Breast epithelium (tissue), 4 donors: ENCODE data around the gene CCDC74A. TPM values are rescaled to one million over a fixed set of nuclear protein-coding genes. Genes with fewer than 3 reads are reported as not detected.
"Not testable (repeated sequence)": the region's sequence is repeated elsewhere in the genome, so short reads cannot be mapped to it uniquely, and the experiment has no call there.

Experiments used
- DNase-seq, 2 donors: peaks; one replicate each; pipeline ENCODE4 v3.0.0-alpha.2; 2019; ENCODE audit warnings: low spot score in 2 of 2
- H3K27ac ChIP-seq, 2 donors: fragments of 200-600 bp; sonication (generic) in 1 of 2; one replicate each; pipeline ENCODE4 v1.5.1; 2016 to 2019; ENCODE audit warnings: mild to moderate bottlenecking in 1 of 2
- H3K27me3 ChIP-seq, 2 donors: fragments of 200-600 bp; sonication (generic) in 1 of 2; one replicate each; pipeline versions ENCODE4 v1.5.1 to v1.6.0; 2017 to 2019; ENCODE audit warnings: control low read depth in 1 of 2, mild to moderate bottlenecking in 1 of 2
- H3K36me3 ChIP-seq: fragments of 200-600 bp; one replicate; pipeline ENCODE4 v1.5.1; 2019
- H3K4me1 ChIP-seq, 2 donors: fragments of 200-600 bp; sonication (generic); one replicate each; pipeline ENCODE4 v1.5.1; 2016 to 2019; ENCODE audit warnings: control low read depth in 1 of 2
- H3K4me3 ChIP-seq, 3 donors: fragments of 200-600 bp; sonication (generic); 1 replicate in 2 of 3; 2 replicates in 1 of 3; pipeline ENCODE4 v1.5.1; 2016 to 2019; ENCODE audit warnings: mild to moderate bottlenecking in 3 of 3, moderate library complexity in 2 of 3
- H3K9me3 ChIP-seq, 2 donors: fragments of 200-600 bp; sonication (generic) in 1 of 2; one replicate each; pipeline ENCODE4 v1.5.1; 2016 to 2019; ENCODE audit warnings: control low read depth in 1 of 2
- POLR2A ChIP-seq: fragments of 450-650 bp; IDR thresholded peaks from one replicate; pipeline ENCODE4 v1.6.1; 2016; ENCODE audit warnings: antibody characterized with exemption, mild to moderate bottlenecking, moderate library complexity
- POLR2AphosphoS5 ChIP-seq, 3 donors: sonication (generic); formaldehyde crosslinking; IDR thresholded peaks; one replicate each; pipeline ENCODE4 v1.6.1; 2017; ENCODE audit warnings: antibody characterized with exemption in 3 of 3
- intact Hi-C: fragments of 100-400 bp; cut with DNase I; formaldehyde crosslinking; loops from one replicate; pipeline ENCODE4 v1.15.1; 2023; ENCODE audit warnings: low total_unique reads
- total RNA-seq, 3 donors: library from RNA; depleted of rRNA; stranded (reverse); fragments of >200 nt; gene quantifications; one replicate each; pipeline ENCODE4 v1.1.0, GENCODE V29; 2016
- TF ChIP-seq, protein P1 (sequence below), 3 donors: fragments of 450-650 bp; IDR thresholded peaks; one replicate each; pipeline ENCODE4 v1.5.1; 2016 to 2017; ENCODE audit warnings: antibody characterized with exemption in 3 of 3, mild to moderate bottlenecking in 3 of 3, moderate library complexity in 3 of 3

Gene CCDC74A
- total RNA-seq, 3 donors from 2014 or later: 8.2 to 100 (median 61.3) TPM

DNA sequence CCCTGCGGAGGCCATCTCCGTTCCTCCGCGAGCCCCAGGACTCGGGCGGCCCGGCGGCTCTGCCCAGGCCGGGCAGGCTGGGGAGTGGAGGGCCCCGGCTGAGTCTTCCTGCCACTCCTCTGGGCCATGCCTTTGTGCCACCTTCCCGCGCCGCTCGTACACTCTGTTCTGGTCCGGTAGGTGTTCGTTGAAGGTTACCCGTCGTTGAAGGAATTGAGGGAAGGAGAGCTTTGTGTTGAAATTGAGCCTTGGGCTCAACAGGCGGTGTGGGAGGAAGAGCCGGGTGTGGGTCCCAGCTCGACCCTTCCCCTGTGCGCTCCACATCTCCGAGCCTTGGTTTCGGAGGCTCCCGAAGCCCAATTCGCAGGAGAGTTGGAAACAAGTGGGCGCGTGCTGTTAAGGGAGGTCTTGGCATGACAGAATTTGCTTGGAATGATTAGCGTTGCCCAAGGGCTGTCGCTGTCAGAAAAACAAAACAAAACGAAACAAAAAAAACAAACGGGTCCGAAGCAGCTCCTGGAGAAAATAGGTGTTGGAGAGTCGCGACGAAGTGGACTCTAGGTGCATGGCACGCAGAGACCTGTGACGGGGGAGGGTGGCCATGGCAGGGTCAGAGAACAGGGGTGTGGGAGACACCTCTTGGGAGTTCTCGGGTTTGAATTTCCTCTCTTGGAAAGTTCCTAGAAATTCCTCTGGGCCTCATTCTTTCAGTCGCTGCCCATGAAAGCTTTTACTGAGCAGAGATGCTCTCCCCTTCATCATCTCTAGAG, 34.3 kb upstream of the CCDC74A start:
- intact Hi-C loops: no loop called here
- no peaks in the 10 kb centered on the region for H3K27me3 ChIP-seq
- DNase-seq: no peak

DNA sequence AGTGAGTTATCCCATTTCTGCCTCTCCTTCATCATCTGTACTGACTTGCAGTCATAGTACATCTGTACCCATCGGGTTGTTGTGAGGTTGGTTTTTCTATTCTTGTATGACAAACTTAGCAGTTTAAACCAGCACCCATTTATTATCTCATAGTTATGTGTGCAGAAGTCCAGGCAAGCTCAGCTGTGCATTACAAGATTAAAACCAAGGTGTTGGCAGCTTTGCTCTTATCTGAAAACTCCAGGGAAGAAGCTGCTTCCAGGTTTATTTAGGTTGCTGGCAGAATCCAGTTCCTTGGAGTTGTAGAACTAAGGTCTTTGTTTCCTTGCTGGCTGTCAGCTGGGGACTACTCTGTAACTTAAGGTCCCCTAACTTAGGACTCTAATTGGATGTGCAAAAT, 32.2 kb upstream of the CCDC74A start:
- H3K27ac ChIP-seq, H3K9me3 ChIP-seq, DNase-seq, H3K36me3 ChIP-seq, H3K27me3 ChIP-seq, H3K4me1 ChIP-seq, H3K4me3 ChIP-seq, intact Hi-C loops: not testable (repeated sequence)

More for the DNA sequence above, 34.3 kb upstream of the CCDC74A start:
- H3K36me3 ChIP-seq: no peaks in the 10 kb centered on the region
- H3K4me1 ChIP-seq: peaks cover 4 to 7% of the 10 kb centered on the region in 2 donors
- peak overlapping the region; percentile 92 to 95 for H3K27ac ChIP-seq
- peak overlapping the region; percentile 68 to 84 (median 77) for H3K4me3 ChIP-seq
- TF ChIP-seq POLR2AphosphoS5 (IDR thresholded peaks at IDR 0.05) (no peak), POLR2A (no peak)
- TF ChIP-seq, protein P1, sequence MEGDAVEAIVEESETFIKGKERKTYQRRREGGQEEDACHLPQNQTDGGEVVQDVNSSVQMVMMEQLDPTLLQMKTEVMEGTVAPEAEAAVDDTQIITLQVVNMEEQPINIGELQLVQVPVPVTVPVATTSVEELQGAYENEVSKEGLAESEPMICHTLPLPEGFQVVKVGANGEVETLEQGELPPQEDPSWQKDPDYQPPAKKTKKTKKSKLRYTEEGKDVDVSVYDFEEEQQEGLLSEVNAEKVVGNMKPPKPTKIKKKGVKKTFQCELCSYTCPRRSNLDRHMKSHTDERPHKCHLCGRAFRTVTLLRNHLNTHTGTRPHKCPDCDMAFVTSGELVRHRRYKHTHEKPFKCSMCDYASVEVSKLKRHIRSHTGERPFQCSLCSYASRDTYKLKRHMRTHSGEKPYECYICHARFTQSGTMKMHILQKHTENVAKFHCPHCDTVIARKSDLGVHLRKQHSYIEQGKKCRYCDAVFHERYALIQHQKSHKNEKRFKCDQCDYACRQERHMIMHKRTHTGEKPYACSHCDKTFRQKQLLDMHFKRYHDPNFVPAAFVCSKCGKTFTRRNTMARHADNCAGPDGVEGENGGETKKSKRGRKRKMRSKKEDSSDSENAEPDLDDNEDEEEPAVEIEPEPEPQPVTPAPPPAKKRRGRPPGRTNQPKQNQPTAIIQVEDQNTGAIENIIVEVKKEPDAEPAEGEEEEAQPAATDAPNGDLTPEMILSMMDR (IDR thresholded peaks at IDR 0.05): no peak
- H3K9me3 ChIP-seq: no peaks in the 10 kb centered on the region

DNA sequence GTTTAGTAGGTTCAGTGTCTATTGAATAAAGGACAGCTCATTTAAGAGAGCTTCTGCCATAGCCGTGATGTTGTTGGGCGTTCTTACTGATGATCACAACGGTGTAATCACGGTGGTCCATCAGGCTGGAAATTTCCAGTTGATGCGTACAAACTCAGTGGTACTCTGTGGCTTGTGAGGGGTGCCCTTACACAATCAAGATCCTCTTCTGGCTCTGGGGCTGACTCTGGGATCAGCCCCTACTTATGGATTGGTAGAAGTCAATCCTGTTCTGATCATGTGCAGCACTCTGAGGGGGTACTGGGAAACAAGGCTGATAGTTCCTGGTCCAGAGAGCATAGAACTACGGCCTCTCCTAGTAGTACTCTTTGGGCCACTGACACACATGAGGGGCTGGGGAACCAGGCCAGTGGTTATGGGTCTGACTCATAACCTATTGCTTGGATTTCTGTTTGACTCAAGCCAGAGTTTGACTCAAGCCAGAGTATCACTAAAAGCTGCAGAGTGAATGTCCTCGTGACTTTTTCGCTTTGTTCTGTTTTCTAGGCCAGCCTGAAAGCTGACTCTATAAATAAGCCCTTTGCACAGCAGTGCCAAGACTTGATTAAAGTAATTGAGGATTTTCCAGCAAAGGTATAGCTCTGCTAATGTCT, 29.2 kb upstream of the CCDC74A start:
- intact Hi-C loops, DNase-seq, H3K36me3 ChIP-seq, H3K4me1 ChIP-seq, H3K4me3 ChIP-seq, H3K27ac ChIP-seq, H3K27me3 ChIP-seq, H3K9me3 ChIP-seq: not testable (repeated sequence)

DNA sequence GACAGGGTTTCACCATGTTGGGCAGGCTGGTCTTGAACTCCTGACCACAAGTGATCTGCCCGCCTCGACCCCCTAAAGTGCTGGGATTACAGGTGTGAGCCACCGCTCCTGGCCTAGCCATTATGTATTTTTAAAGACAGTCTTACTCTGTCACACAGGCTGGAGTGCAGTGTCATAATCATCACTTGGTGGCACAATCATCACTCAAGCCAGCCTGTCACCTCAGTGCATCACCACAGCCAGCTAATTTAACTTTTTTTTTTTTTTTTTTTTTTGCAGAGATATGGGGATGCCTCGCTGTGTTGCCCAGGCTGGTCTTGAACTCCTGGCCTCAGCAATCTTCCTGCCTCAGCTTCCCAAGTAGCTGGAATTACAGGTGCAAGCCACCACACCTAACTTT, 24.1 kb upstream of the CCDC74A start:
- intact Hi-C loops, H3K27me3 ChIP-seq, DNase-seq, H3K9me3 ChIP-seq, H3K27ac ChIP-seq, H3K36me3 ChIP-seq, H3K4me3 ChIP-seq, H3K4me1 ChIP-seq: not testable (repeated sequence)

DNA sequence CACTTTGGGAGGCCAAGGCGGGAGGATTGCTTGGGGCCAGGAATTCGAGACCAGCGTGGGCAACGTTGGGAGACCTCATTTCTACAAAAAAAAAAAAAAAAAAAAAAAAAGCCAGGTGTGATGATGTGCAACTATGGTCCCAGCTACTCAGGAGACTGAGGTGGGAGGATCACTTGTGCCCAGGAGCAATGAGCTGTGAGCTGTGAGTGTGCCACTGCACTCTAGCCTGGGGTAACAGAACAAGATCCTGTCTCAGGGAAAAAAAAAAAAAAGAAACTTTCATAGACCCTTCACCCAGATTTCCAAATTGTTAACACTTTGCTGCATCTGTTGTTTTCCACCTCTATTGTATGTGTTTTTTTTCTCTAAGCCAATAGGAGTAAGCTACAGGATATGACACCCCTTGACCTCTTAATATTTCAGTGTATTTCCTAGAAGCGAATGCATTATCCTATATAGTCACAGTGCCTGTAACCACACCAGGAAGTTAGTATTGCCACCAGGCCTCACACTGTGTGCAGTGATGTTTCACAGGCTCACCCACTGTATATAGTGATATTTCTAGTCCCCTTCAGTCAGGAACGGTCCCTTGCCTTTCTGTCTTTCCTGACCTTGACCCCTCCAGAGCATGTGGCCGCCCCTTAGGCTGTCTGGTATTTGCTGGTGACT, 23.5 kb upstream of the CCDC74A start:
- H3K36me3 ChIP-seq, H3K4me3 ChIP-seq, H3K27ac ChIP-seq, H3K4me1 ChIP-seq, H3K27me3 ChIP-seq, H3K9me3 ChIP-seq, intact Hi-C loops, DNase-seq: not testable (repeated sequence)

DNA sequence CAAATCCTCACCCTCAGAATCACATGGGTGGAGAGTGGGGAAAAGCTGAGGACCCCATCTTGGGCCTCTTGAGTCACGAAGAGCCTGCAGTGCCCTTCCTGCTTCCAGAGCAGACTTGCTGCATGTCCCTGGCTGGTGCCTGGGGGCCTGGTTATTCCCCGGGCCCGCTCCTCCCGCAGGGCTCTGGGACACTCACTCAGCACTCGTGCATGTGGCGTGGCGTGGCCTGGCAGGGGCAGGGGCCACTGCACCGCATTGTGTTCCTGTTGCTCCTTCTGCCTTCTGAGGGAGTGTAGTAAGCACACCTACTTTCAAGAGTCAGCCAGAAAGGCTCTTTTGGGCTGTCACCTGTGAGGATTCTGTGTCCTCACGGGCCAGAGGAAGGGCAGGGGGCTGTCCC, 18.1 kb upstream of the CCDC74A start:
- no peak overlapping the region for H3K27ac ChIP-seq

DNA sequence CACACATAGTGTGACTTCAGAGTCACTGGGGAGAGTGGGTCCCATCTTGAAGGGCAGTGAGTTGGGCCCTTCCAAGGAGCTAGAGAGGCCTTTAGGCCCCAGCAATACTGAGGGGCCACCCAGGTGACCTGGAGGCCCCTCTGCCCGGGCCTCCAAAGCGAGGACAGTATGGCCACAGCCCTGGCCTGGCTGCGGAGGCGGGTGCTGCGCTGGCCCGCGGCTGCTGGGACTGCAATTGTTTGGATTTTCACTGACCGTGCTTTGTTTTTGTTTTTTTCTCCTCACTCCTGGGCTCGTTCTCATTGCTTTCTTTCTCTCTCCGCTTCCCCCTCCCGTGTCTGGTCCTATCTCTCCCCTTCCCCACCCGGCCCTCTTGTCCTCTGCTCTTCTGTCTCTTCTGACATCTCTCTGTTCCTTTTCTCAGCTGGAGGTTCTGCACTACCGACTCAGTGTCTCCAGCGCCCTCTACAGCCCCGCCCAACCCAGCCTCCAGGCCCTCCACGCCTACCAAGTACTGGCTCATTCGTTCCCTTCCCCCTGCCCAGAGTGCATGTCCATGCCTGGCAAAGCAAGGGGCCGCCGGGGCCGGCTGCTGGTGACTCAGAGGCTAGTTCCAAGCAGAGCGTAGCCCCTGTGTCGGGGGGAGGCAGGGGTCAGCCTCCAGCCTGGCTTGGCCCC, 16.3 kb upstream of the CCDC74A start:
- intact Hi-C loops, H3K27me3 ChIP-seq, H3K27ac ChIP-seq, DNase-seq, H3K9me3 ChIP-seq, H3K36me3 ChIP-seq, H3K4me1 ChIP-seq, H3K4me3 ChIP-seq: not testable (repeated sequence)

More for the DNA sequence above, 18.1 kb upstream of the CCDC74A start:
- no peak for DNase-seq
- intact Hi-C loops: no loop called here
- no peaks in the 10 kb centered on the region for H3K36me3 ChIP-seq
- H3K4me1 ChIP-seq: no peaks in the 10 kb centered on the region
- H3K4me3 ChIP-seq: no peak overlapping the region
- TF ChIP-seq POLR2AphosphoS5 (IDR thresholded peaks at IDR 0.05) (no peak), POLR2A (no peak)
- TF ChIP-seq, protein P1 (IDR thresholded peaks at IDR 0.05): no peak
- no peaks in the 10 kb centered on the region for H3K9me3 ChIP-seq
- no peaks in the 10 kb centered on the region for H3K27me3 ChIP-seq

DNA sequence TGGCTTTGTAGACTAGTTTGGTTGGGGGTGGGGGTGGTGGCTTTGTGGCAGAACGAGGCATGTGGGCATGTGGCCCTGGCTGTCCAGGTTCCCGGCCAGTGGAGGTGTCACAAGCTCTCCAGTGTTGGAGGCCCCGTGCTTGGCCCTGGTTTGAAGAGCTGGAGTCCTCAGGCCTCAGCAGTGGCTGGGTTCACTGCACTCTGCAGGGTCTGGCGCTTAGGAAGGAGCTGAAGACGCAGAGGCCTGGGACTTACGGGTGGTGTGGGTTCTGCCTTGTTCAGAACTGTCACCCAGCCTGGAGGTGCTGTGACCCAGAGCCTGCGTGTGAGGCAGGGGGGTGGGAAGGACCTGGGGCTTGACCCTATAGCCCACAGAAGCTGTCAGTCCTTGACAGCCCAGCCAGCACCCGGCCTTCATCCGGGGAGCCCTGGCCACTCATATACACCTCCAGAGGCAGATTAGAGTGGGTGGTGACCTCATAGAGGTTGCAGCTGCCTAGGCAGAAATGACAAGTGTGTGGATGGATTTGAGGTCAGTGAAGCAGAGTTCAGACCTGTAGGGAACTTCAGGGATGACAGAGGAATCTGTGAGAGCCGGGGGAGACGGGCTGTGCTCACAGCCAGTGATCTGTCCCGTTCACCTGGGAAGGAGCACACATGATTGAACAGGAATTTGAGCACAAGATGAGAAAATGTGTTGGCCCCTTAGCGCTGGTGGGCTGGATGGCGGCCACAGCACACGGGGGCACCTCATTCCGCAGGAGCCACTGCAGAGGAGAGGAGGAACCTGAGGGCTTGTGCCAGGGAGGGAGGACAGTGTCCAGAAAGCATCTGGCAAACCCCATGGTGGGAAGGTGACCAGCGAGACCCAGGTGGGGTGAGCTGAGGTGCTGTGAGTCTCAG, 15.5 kb upstream of the CCDC74A start:
- H3K27ac ChIP-seq, H3K4me1 ChIP-seq, DNase-seq, intact Hi-C loops, H3K27me3 ChIP-seq, H3K36me3 ChIP-seq, H3K4me3 ChIP-seq, H3K9me3 ChIP-seq: not testable (repeated sequence)

DNA sequence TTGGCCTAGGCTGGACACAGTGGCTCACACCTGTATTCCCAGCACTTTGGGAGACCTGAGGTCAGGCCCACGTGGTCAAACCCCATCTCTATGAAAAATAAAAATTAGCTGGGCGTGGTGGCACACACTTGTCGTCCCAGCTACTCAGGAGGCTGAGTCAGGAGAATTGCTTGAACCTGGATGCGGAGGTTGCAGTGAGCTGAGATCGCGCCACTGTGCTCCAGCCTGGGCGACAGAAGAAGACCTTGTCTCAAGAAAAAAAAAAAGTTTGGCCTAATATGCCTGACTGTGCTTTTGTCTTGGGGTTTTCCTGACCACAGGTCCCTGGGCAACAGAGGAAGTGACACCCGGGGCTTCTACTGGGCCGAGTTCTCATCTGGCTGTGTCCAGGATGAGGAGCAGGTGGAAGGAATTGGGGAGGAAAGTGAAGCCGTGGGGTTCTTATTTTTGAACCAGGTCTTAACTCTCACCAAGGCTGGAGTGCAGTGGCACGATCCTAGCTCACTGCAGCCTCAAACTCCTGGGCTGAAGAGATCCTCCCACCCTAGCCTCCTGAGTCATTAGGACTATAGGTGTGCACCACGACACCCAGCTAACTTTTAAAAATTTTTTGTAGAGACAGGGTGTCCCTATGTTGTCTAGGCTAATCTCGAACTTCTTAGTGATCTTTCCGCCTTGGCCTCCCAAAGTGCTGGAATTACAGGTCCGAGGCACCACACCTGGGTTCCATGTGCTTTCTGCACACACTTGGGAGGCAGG, 13.1 kb upstream of the CCDC74A start:
- H3K27ac ChIP-seq, DNase-seq, H3K36me3 ChIP-seq, intact Hi-C loops, H3K4me3 ChIP-seq, H3K27me3 ChIP-seq, H3K9me3 ChIP-seq, H3K4me1 ChIP-seq: not testable (repeated sequence)
